Stimulated activated CD4-positive, alpha-beta T cell treated with anti-CD3 and anti-CD28 coated beads, Interleukin-15, amount 100 ng/mL, for 48 hours (primary cell): ENCODE data around the gene ECE1.

Source experiments
- DNase-seq, 2 donors: peaks; one replicate each; pipeline ENCODE4 v3.0.0-alpha.2; 2020; ENCODE audit warnings: low read depth in 2 of 2

The ECE1 gene

DNA sequence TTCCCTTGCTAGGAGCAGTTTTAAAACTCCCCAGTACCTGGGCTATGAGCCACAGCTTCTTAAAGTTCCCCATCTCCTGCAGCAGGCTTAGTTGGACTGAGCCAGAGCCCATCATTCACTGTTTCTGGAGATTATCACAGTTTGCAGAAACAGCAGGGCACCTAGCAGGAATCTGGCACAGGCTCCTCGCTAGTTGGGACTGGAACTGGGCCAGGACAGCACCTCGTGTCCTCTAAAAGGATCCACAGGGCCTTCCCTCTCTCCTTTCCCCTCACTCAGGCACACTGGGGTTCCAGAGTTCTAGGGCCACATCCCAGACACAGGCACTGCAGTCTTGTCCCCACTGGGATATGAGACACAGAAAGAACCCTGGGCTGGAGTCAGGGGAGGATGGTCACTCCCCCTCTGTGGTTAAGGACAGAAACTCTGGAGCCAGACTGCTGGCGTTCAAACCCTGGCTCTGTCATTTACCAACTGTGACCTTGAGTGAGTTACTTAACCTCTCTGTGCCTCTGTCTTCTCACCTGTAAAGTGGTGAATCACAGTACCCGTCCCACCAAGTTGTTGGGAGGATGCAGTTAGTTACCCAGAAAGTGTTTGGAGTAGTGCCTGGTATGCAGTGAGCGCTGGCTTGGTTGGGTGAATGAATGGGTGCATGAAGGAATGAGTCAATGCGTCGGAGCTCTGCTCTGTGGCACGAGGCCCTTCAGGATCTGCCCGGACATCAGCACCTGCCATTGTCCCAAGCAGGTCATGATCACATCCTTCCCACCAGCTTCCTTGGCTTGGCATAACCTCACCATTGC is 18.8 kb upstream of the ECE1 start:
- DNase-seq = no peak

GRCh38 chr1:21308330-21308729 is 18.1 kb upstream of the ECE1 start:
- DNase-seq = no peak

DNA sequence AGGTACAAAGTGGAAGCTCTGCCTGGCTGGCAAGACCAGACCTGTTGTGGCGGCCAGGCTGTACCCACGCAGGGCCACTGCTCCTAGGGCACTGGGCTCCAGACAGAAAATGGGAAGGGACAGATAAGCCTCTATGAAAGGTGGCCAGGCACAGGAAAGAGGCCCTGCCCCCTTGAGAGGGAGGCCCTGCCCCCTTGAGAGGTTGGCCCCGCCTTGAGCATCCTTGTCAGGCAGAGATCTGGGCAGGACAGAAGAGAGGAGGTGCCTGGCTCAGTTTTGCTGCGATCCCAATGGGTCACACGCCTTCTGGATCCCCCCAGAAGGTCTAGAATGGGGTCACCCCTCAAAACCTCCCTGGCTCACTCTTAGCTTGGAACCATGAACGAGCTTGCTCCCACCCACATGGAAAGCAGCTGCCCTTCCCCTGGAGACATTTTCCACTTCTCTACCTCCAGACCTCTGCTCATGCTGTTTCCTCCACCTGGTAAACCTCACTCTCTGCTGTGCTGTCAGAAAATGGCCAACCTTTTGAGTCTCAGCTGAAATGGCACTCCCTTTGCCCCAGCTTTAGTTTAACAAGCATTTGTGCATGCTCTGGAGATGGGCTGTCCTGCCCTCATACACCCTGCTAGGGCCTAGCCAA is 17.5 kb upstream of the ECE1 start:
- no peak for DNase-seq

- no peak for DNase-seq
Measured at GRCh38 chr1:21307210-21307609, 16.9 kb upstream of the ECE1 start.

GRCh38 chr1:21305900-21306189 is 15.6 kb upstream of the ECE1 start:
- DNase-seq = no peak

DNA sequence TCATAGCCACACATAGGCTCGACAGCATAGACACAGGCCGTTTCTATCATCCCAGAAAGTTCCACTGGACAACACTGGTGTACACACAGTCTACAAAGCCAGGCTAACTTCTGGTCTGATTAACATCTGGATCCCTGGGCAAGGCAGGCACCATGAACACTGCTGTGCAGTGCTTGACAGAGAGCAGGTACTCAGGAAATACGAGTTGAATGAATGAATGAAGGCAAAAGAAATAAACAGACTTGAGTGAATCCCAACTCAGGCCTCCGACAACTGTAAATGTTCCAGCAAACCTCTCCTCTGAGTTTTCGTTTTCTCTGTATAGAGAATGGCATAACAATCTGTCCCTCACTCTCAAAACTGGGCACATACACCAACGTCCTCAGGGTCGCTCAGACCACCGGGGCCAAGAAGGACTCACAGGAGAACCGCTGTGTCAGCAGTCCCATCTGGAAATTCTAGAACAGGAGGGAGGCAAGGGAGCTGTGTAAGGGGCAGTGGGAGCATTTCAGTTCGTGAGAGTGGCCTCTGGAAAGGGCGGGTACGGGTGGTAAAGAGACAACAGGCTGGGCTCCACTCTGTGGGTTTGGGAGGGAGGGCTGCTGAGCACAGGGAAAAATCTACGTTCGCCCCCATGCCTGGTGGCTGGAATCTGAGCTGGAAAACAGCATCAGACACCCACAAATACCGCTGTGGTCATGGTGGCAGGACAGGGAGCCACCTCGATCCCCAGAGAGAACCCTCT is 15.1 kb upstream of the ECE1 start:
- DNase-seq = no peak

GRCh38 chr1:21304488-21304887 is 14.2 kb upstream of the ECE1 start:
- DNase-seq = no peak

- DNase-seq = no peak
Measured at GRCh38 chr1:21302747-21303715, 12.8 kb upstream of the ECE1 start.

- no peak for DNase-seq
Measured at GRCh38 chr1:21301794-21302440, 11.7 kb upstream of the ECE1 start.

GRCh38 chr1:21300774-21301173 is 10.5 kb upstream of the ECE1 start:
- DNase-seq = no peak

- DNase-seq = no peak
Measured at GRCh38 chr1:21299780-21300395, 9.6 kb upstream of the ECE1 start.

DNA sequence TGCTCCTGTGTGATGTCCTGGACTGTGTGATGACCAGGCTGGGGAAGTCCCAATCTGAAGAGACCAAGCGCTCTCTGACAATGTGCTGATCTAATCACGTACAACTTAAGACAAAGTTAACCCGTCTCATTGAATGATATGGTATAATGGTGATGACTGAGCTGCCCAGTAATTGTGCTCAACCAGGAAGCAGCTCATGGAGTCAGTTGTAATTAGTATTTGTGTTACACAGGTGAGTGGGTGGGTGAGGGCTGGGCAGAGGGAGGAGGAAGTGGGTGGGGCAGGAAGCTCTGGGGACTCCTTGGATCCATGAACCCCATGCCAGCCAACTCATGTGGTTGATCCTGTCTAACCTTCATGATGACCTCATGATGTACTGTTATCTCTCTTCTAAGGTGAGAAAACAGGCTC is 8.7 kb upstream of the ECE1 start:
- no peak for DNase-seq

- DNase-seq = no peak
Measured at GRCh38 chr1:21297975-21298374, 7.7 kb upstream of the ECE1 start.

DNA sequence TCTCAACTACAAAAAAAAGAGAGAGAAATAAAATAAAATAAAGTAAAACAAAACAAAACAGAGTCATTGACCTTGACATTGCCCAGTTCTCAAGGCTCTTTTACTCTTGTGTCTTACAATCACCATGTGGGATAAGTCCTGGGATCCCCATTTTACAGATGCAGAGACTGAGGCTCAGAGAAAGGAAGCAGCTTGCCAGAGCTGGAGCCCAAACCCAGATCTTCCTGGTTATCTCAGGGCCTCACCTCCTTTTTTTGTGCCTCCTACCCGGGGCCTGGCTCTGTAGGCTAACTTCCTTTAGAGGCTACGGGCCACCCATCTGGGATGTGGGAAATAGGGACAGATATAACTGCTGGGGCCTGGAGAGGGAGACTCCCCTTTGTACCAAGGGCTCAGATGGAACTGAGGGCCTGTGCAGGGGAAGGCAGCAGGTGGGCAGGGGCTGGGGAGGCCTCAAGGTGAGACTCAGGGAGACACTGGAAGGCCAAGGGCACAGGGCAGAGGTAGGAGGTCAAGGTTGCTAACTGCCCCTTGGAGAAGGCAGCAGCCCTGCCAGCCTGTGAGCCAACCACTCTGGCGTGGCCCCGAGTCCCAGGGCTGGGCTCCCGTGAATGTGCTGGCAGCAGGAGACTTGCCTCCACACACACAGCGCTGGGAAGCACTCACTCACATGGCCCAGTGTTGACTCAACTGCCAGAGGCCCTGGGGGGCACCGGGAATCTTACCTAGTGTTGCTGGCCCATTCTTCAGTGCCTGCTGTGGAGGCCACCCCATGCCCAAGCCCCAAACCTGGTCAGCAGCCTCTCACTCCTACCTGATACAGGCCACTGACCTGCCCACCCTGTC is 6.5 kb upstream of the ECE1 start:
- DNase-seq = no peak

DNA sequence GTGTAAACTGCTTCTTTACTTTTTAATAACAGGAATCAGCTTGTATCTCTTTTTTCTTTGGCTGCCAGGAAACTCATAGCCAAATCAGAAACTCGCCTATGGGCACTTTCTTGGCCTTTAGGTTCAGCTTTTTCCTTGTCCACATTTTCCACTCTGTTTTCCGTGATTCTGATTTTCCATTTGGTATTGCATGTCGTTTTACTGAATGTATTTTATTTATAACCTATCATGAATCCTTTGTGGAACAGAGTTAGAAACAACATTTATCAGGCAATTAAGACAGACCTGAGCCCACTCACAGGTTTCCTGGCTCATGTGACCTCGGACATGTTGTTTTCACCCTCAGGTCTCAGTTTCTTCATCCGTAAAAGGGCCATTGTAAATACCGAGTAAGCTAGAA is 5.3 kb upstream of the ECE1 start:
- DNase-seq = no peak

DNA sequence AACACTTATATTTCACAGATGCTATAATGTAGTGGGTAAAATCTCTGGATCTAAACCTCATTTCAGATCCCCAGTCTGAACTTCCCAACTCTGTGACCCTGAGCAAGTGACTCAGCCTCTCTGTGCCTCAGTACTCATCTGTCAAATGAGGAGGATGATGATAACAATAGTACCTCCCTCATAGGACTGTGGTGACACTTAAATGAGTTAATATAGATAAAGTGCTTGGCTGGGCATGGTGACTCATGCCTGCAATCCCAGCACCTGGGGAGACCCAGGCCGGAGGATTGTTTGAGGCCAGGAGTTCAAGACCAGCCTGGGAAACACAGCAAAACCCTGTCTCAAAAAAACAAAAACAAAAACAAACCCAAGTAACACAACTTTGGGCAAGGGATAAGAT is 4.7 kb upstream of the ECE1 start:
- peak; percentile 50 for DNase-seq

GRCh38 chr1:21294266-21294989 is 4.2 kb upstream of the ECE1 start:
- DNase-seq = peak; percentile 81 to 91

- peak; percentile 80 to 84 for DNase-seq
Measured at GRCh38 chr1:21293537-21294265, 3.4 kb upstream of the ECE1 start.
